ENCODE data around the gene CD34.
"Not testable (repeated sequence)": the region's sequence is repeated elsewhere in the genome, so short reads cannot be mapped to it uniquely, and the experiment has no call there.

Gene CD34

GRCh38 chr1:207926984-207927383, 16.1 kb upstream of the CD34 start:
- no peak for DNase-seq

GRCh38 chr1:207925969-207926368, 15.0 kb upstream of the CD34 start:
- not testable (repeated sequence) for DNase-seq

- DNase-seq: no peak
These were observed 14.3 kb upstream of the CD34 start for GRCh38 chr1:207925210-207925609.

- no peak for DNase-seq
These were observed 12.6 kb upstream of the CD34 start for GRCh38 chr1:207923561-207923960.

GRCh38 chr1:207923121-207923520, 12.2 kb upstream of the CD34 start:
- no peak for DNase-seq

GRCh38 chr1:207922554-207922953, 11.6 kb upstream of the CD34 start:
- DNase-seq: no peak

GRCh38 chr1:207921321-207921720, 10.4 kb upstream of the CD34 start:
- DNase-seq: no peak

GRCh38 chr1:207920444-207921021, 9.6 kb upstream of the CD34 start:
- no peak for DNase-seq

- no peak for DNase-seq
These were observed 8.7 kb upstream of the CD34 start for GRCh38 chr1:207919523-207920170.

- DNase-seq: no peak
These were observed 7.7 kb upstream of the CD34 start for GRCh38 chr1:207918581-207918980.

GRCh38 chr1:207918011-207918410, 7.1 kb upstream of the CD34 start:
- no peak for DNase-seq

GRCh38 chr1:207917080-207917479, 6.2 kb upstream of the CD34 start:
- DNase-seq: no peak

- DNase-seq: no peak
These were observed 3.0 kb upstream of the CD34 start for GRCh38 chr1:207913951-207914350.

GRCh38 chr1:207911856-207912760, 1.2 kb upstream of the CD34 start:
- no peak for DNase-seq

- DNase-seq: no peak
These were observed 1.2 kb downstream of the CD34 start for GRCh38 chr1:207909687-207910086.

GRCh38 chr1:207908107-207908734, 2.7 kb downstream of the CD34 start:
- no peak for DNase-seq

GRCh38 chr1:207904391-207904790, 6.5 kb downstream of the CD34 start:
- no peak for DNase-seq

GRCh38 chr1:207903767-207904166, 7.2 kb downstream of the CD34 start:
- no peak for DNase-seq

GRCh38 chr1:207903053-207903452, 7.9 kb downstream of the CD34 start:
- no peak for DNase-seq

GRCh38 chr1:207902566-207902965, 8.4 kb downstream of the CD34 start:
- no peak for DNase-seq

- no peak for DNase-seq
These were observed 9.8 kb downstream of the CD34 start for GRCh38 chr1:207901041-207901653.

- DNase-seq: no peak
These were observed 12.1 kb downstream of the CD34 start for GRCh38 chr1:207898836-207899235.

- no peak for DNase-seq
These were observed 12.7 kb downstream of the CD34 start for GRCh38 chr1:207898260-207898659.

All from activated T-cell treated with anti-CD3 and anti-CD28 coated beads for 4 hours (primary cell).